Measurements from ENCODE around the gene VCPKMT. TPM values are rescaled to one million over a fixed set of nuclear protein-coding genes. Genes with fewer than 3 reads are reported as not detected.
"Not testable (repeated sequence)": the region's sequence is repeated elsewhere in the genome, so short reads cannot be mapped to it uniquely, and the experiment has no call there.

The VCPKMT gene
- polyA plus RNA-seq, 10 donors: 7.1 to 11.7 (median 9.4) TPM

GRCh38 chr14:50093496-50093895 lies 22.9 kb downstream of the VCPKMT start:
- DNase-seq: no peak

- no peak for DNase-seq
Measured at GRCh38 chr14:50092006-50092555, 24.3 kb downstream of the VCPKMT start.

GRCh38 chr14:50091240-50091913 lies 25.0 kb downstream of the VCPKMT start:
- no peak for DNase-seq

- DNase-seq: no peak
Measured at GRCh38 chr14:50089208-50089607, 27.2 kb downstream of the VCPKMT start.

GRCh38 chr14:50088731-50089130 lies 27.6 kb downstream of the VCPKMT start:
- DNase-seq: no peak

- no peak for DNase-seq
Measured at GRCh38 chr14:50088117-50088515, 28.3 kb downstream of the VCPKMT start.

GRCh38 chr14:50087341-50088116 lies 28.8 kb downstream of the VCPKMT start:
- no peak for DNase-seq

GRCh38 chr14:50086321-50086711 lies 30.1 kb downstream of the VCPKMT start:
- no peak for DNase-seq

- DNase-seq: peak in 1 of 3 donors; percentile 68
Measured at GRCh38 chr14:50085570-50086320, 30.6 kb downstream of the VCPKMT start.

- no peak for DNase-seq
Measured at GRCh38 chr14:50084666-50085065, 31.7 kb downstream of the VCPKMT start.

GRCh38 chr14:50083467-50084337 lies 32.7 kb downstream of the VCPKMT start:
- no peak for DNase-seq

GRCh38 chr14:50082784-50083466 lies 33.4 kb downstream of the VCPKMT start:
- DNase-seq: no peak

- DNase-seq: no peak
Measured at GRCh38 chr14:50082308-50082742, 34.0 kb downstream of the VCPKMT start.

- not testable (repeated sequence) for DNase-seq
Measured at GRCh38 chr14:50079103-50079502, 37.3 kb downstream of the VCPKMT start.

- DNase-seq: not testable (repeated sequence)
Measured at GRCh38 chr14:50073663-50074062, 42.7 kb downstream of the VCPKMT start.

GRCh38 chr14:50072395-50072794 lies 44.0 kb downstream of the VCPKMT start:
- no peak for DNase-seq

GRCh38 chr14:50070840-50071548 lies 45.4 kb downstream of the VCPKMT start:
- no peak for DNase-seq

- DNase-seq: no peak
Measured at GRCh38 chr14:50070230-50070629, 46.1 kb downstream of the VCPKMT start.

- no peak for DNase-seq
Measured at GRCh38 chr14:50069325-50069724, 47.0 kb downstream of the VCPKMT start.

GRCh38 chr14:50068496-50068895 lies 47.9 kb downstream of the VCPKMT start:
- DNase-seq: no peak
